HG03439 (cell line): ENCODE measurements around the gene RAB10.
A peak's percentile ranks its signal among the peaks of the same experiment; 100 is the strongest.
"Not testable (repeated sequence)": the region's sequence is repeated elsewhere in the genome, so short reads cannot be mapped to it uniquely, and the experiment has no call there.

ENCODE experiments used
- ATAC-seq: cut with Tn5 transposase; IDR thresholded peaks from one replicate; pipeline ENCODE4 v1.9.1; 2021; ENCODE audit warnings: mild to moderate bottlenecking, moderate library complexity; ENCODE audit not compliant: unreplicated experiment

The RAB10 gene

GRCh38 chr2:26016012-26016705 lies 17.7 kb upstream of the RAB10 start:
- ATAC-seq: no peak

- ATAC-seq: not testable (repeated sequence)
Observed at GRCh38 chr2:26016706-26017045, 17.2 kb upstream of the RAB10 start.

GRCh38 chr2:26017464-26018183 lies 16.3 kb upstream of the RAB10 start:
- no peak for ATAC-seq

GRCh38 chr2:26018184-26019055 lies 15.5 kb upstream of the RAB10 start:
- ATAC-seq: peak; percentile 66

- no peak for ATAC-seq
Observed at GRCh38 chr2:26020231-26020640, 13.6 kb upstream of the RAB10 start.

- no peak for ATAC-seq
Observed at GRCh38 chr2:26024260-26024659, 9.6 kb upstream of the RAB10 start.

GRCh38 chr2:26025509-26025908 lies 8.4 kb upstream of the RAB10 start:
- ATAC-seq: no peak

GRCh38 chr2:26028083-26028482 lies 5.8 kb upstream of the RAB10 start:
- ATAC-seq: not testable (repeated sequence)

GRCh38 chr2:26032586-26033269 lies 1.2 kb upstream of the RAB10 start:
- ATAC-seq: not testable (repeated sequence)

GRCh38 chr2:26033270-26033817 lies 540 bp upstream of the RAB10 start:
- ATAC-seq: peak; percentile 27

GRCh38 chr2:26034637-26034992 lies 731 bp downstream of the RAB10 start:
- ATAC-seq: no peak

- ATAC-seq: no peak
Observed at GRCh38 chr2:26035090-26035743, 1.3 kb downstream of the RAB10 start.

GRCh38 chr2:26039603-26040323 lies 5.9 kb downstream of the RAB10 start:
- ATAC-seq: no peak

- ATAC-seq: no peak
Observed at GRCh38 chr2:26043109-26043508, 9.2 kb downstream of the RAB10 start.

- no peak for ATAC-seq
Observed at GRCh38 chr2:26043862-26044696, 10.2 kb downstream of the RAB10 start.

- no peak for ATAC-seq
Observed at GRCh38 chr2:26048791-26049190, 14.9 kb downstream of the RAB10 start.

GRCh38 chr2:26049641-26050040 lies 15.8 kb downstream of the RAB10 start:
- ATAC-seq: no peak

- no peak for ATAC-seq
Observed at GRCh38 chr2:26052740-26053139, 18.9 kb downstream of the RAB10 start.
